ENCODE measurements around the gene LDLRAD4.
A peak's percentile ranks its signal among the peaks of the same experiment; 100 is the strongest.

The LDLRAD4 gene

GRCh38 chr18:13500869-13501542 is 282.4 kb downstream of the LDLRAD4 start:
- DNase-seq: peak; percentile 77

- no peak for DNase-seq
Observed at GRCh38 chr18:13501543-13501887, 283.0 kb downstream of the LDLRAD4 start.

GRCh38 chr18:13501891-13502290 is 283.3 kb downstream of the LDLRAD4 start:
- no peak for DNase-seq

- no peak for DNase-seq
Observed at GRCh38 chr18:13502585-13502984, 284.0 kb downstream of the LDLRAD4 start.

GRCh38 chr18:13503836-13504235 is 285.3 kb downstream of the LDLRAD4 start:
- no peak for DNase-seq

GRCh38 chr18:13505780-13506345 is 287.3 kb downstream of the LDLRAD4 start:
- DNase-seq: no peak

GRCh38 chr18:13510594-13510993 is 292.0 kb downstream of the LDLRAD4 start:
- no peak for DNase-seq

- no peak for DNase-seq
Observed at GRCh38 chr18:13511961-13512577, 293.5 kb downstream of the LDLRAD4 start.

GRCh38 chr18:13513021-13513420 is 294.5 kb downstream of the LDLRAD4 start:
- peak; percentile 72 for DNase-seq

- no peak for DNase-seq
Observed at GRCh38 chr18:13513481-13513880, 294.9 kb downstream of the LDLRAD4 start.

GRCh38 chr18:13514558-13514957 is 296.0 kb downstream of the LDLRAD4 start:
- DNase-seq: no peak

- DNase-seq: no peak
Observed at GRCh38 chr18:13516855-13517254, 298.3 kb downstream of the LDLRAD4 start.

GRCh38 chr18:13517369-13517768 is 298.8 kb downstream of the LDLRAD4 start:
- no peak for DNase-seq

GRCh38 chr18:13518382-13518781 is 299.8 kb downstream of the LDLRAD4 start:
- DNase-seq: no peak

- no peak for DNase-seq
Observed at GRCh38 chr18:13520306-13520705, 301.7 kb downstream of the LDLRAD4 start.

- no peak for DNase-seq
Observed at GRCh38 chr18:13520741-13521140, 302.2 kb downstream of the LDLRAD4 start.

- DNase-seq: no peak
Observed at GRCh38 chr18:13521418-13521817, 302.9 kb downstream of the LDLRAD4 start.

- no peak for DNase-seq
Observed at GRCh38 chr18:13522256-13522655, 303.7 kb downstream of the LDLRAD4 start.

GRCh38 chr18:13522861-13523660 is 304.5 kb downstream of the LDLRAD4 start:
- no peak for DNase-seq

- DNase-seq: no peak
Observed at GRCh38 chr18:13524054-13524453, 305.5 kb downstream of the LDLRAD4 start.

GRCh38 chr18:13524811-13525210 is 306.3 kb downstream of the LDLRAD4 start:
- no peak for DNase-seq

GRCh38 chr18:13525381-13526029 is 306.9 kb downstream of the LDLRAD4 start:
- DNase-seq: no peak

GRCh38 chr18:13526519-13526918 is 308.0 kb downstream of the LDLRAD4 start:
- DNase-seq: no peak

All from NCI-H2171 treated with DMSO at 0.1 percent for 48 hours (cell line).